ENCODE results near the gene BRINP2.

The BRINP2 gene

GRCh38 chr1:177171536-177172123 lies 872 bp downstream of the BRINP2 start:
- H3K4me1 ChIP-seq (ENCODE audit: control insufficient read depth, insufficient read depth, low read length), result peaks cover 6% of the 10 kb centered on the region
- no peak overlapping the region for H3K9ac ChIP-seq (ENCODE audit: low read depth, low read length)
- peak overlapping the region; percentile 66 for H3K4me3 ChIP-seq (ENCODE audit: low read depth, low read length)
- H3K9me3 ChIP-seq (ENCODE audit: control insufficient read depth, insufficient read depth, low read length), result no peaks in the 10 kb centered on the region
- H3K27ac ChIP-seq (ENCODE audit: low read depth, low read length), result no peak overlapping the region
- H3K36me3 ChIP-seq (ENCODE audit: control insufficient read depth, insufficient read depth, low read length), result no peaks in the 10 kb centered on the region
- peaks cover 90% of the 10 kb centered on the region for H3K27me3 ChIP-seq (ENCODE audit: control insufficient read depth, insufficient read depth, low read length)

DNA sequence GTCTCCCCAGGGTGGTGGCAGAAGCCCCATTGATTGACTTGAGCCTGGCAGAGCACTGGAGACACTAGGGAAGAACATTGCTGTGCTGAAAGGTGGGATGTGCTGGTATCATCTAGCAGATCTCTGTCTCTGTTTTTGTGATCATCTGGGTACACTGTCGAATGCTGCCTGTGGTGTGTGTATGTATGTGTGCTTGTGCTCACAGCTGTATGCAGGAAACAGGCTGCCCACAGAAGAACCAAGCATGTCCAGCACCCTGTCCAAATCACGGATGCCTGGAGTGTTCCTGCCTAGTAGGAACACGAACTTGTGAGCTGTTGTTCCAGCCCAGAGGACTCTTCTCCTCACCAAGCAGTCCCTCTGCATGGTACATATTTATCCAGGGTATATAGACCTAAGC lies 1.5 kb downstream of the BRINP2 start:
- Histone ChIP-seq H3K36me3 (ENCODE audit: control insufficient read depth, insufficient read depth, low read length) (no peaks in the 10 kb centered on the region), H3K9me3 (ENCODE audit: control insufficient read depth, insufficient read depth, low read length) (no peaks in the 10 kb centered on the region), H3K9ac (ENCODE audit: low read depth, low read length) (no peak overlapping the region), H3K4me3 (ENCODE audit: low read depth, low read length) (no peak overlapping the region), H3K27me3 (ENCODE audit: control insufficient read depth, insufficient read depth, low read length) (peaks cover 88% of the 10 kb centered on the region), H3K27ac (ENCODE audit: low read depth, low read length) (no peak overlapping the region), H3K4me1 (ENCODE audit: control insufficient read depth, insufficient read depth, low read length) (peaks cover 6% of the 10 kb centered on the region)

- Histone ChIP-seq H3K4me3 (ENCODE audit: low read depth, low read length) (no peak overlapping the region), H3K27ac (ENCODE audit: low read depth, low read length) (no peak overlapping the region), H3K4me1 (ENCODE audit: control insufficient read depth, insufficient read depth, low read length) (peaks cover 6% of the 10 kb centered on the region), H3K9me3 (ENCODE audit: control insufficient read depth, insufficient read depth, low read length) (no peaks in the 10 kb centered on the region), H3K9ac (ENCODE audit: low read depth, low read length) (no peak overlapping the region), H3K36me3 (ENCODE audit: control insufficient read depth, insufficient read depth, low read length) (no peaks in the 10 kb centered on the region), H3K27me3 (ENCODE audit: control insufficient read depth, insufficient read depth, low read length) (peaks cover 88% of the 10 kb centered on the region)
Measured at GRCh38 chr1:177172866-177173265, 2.1 kb downstream of the BRINP2 start.

DNA sequence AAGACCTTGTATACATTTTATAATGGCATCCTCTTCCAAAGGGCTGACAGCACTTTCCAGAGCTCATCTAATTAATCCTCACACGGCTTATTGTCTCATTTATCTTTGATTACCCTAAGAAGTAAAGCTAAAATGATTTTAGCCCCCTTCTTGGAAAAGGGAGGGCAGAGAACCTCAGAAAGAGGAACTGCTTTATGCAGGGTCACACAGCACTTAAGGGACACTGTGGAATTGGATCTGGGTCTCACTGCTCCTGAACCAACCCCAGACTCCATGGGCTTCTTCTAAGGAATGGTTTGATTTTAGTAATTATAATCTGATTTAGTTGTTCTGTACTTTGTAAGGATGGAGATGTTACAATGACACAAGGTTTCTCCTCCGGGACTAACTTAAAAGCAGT lies 3.2 kb downstream of the BRINP2 start:
- H3K4me3 ChIP-seq (ENCODE audit: low read depth, low read length), result no peak overlapping the region
- H3K27ac ChIP-seq (ENCODE audit: low read depth, low read length), result no peak overlapping the region
- H3K4me1 ChIP-seq (ENCODE audit: control insufficient read depth, insufficient read depth, low read length), result peaks cover 6% of the 10 kb centered on the region
- H3K9me3 ChIP-seq (ENCODE audit: control insufficient read depth, insufficient read depth, low read length), result no peaks in the 10 kb centered on the region
- no peaks in the 10 kb centered on the region for H3K36me3 ChIP-seq (ENCODE audit: control insufficient read depth, insufficient read depth, low read length)
- H3K27me3 ChIP-seq (ENCODE audit: control insufficient read depth, insufficient read depth, low read length), result peaks cover 88% of the 10 kb centered on the region
- no peak overlapping the region for H3K9ac ChIP-seq (ENCODE audit: low read depth, low read length)

GRCh38 chr1:177174921-177175634 lies 4.3 kb downstream of the BRINP2 start:
- Histone ChIP-seq H3K4me3 (ENCODE audit: low read depth, low read length) (no peak overlapping the region), H3K4me1 (ENCODE audit: control insufficient read depth, insufficient read depth, low read length) (peaks cover 4% of the 10 kb centered on the region), H3K9ac (ENCODE audit: low read depth, low read length) (no peak overlapping the region), H3K9me3 (ENCODE audit: control insufficient read depth, insufficient read depth, low read length) (no peaks in the 10 kb centered on the region), H3K36me3 (ENCODE audit: control insufficient read depth, insufficient read depth, low read length) (no peaks in the 10 kb centered on the region), H3K27me3 (ENCODE audit: control insufficient read depth, insufficient read depth, low read length) (peaks cover 88% of the 10 kb centered on the region), H3K27ac (ENCODE audit: low read depth, low read length) (no peak overlapping the region)

DNA sequence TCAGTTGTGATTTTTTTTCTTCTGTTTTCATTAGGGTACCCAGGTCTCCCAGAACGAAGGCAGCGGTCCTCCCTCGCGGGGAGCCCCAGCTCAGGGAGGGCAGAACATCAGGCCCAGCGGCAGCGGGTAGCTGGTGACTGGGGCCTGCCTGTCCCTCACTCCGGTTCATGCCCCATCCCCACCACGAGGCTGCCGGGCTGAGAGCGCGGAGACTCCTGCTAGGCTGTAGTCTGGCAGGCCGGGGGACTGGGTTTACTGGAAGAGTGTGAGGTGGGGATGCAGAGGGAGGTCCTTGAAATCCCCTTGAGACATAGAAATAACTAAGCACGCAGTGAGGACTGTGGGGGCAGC lies 10.5 kb downstream of the BRINP2 start:
- no peaks in the 10 kb centered on the region for H3K36me3 ChIP-seq (ENCODE audit: control insufficient read depth, insufficient read depth, low read length)
- peaks cover 47% of the 10 kb centered on the region for H3K27me3 ChIP-seq (ENCODE audit: control insufficient read depth, insufficient read depth, low read length)
- no peaks in the 10 kb centered on the region for H3K9me3 ChIP-seq (ENCODE audit: control insufficient read depth, insufficient read depth, low read length)
- no peak overlapping the region for H3K27ac ChIP-seq (ENCODE audit: low read depth, low read length)
- H3K9ac ChIP-seq (ENCODE audit: low read depth, low read length), result no peak overlapping the region
- H3K4me3 ChIP-seq (ENCODE audit: low read depth, low read length), result peak overlapping the region; percentile 62
- H3K4me1 ChIP-seq (ENCODE audit: control insufficient read depth, insufficient read depth, low read length), result 0 out of 2 replicates have a peak, but pooled peaks cover 5% of the 10 kb centered on the region

DNA sequence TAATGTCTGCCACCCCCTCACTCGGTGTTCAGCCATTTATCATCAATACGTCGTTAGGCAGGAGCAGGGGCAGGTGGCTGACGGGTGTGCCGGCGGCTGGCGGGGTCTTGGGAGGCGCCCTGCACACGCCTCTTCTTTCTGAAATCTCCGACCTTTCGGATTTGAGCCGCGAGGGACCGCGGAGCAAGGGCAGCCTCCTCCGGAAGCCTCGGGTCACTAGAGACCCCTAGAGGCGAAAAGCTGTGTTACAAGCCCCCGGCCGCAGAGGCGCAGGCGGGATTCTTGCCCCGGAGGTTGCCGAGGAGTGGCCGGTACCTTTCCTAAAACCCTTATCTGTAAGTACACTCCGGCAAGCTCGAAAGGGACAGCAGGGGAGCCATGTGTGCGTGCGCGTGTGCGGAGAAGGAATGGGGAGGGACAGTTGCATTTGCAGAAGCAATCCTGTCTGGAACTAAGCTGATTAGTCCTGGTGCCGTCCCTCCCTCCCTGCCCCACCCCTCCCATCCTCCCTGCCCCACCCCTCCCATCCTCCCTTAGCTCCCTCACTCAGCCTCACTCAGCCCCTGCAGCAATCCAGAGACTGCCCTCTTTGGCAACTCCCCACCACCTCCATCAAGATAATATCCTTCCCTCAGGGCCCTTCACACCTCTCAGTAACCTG lies 11.0 kb downstream of the BRINP2 start:
- Histone ChIP-seq H3K9ac (ENCODE audit: low read depth, low read length) (no peak overlapping the region), H3K36me3 (ENCODE audit: control insufficient read depth, insufficient read depth, low read length) (no peaks in the 10 kb centered on the region), H3K4me1 (ENCODE audit: control insufficient read depth, insufficient read depth, low read length) (0 out of 2 replicates have a peak, but pooled peaks cover 5% of the 10 kb centered on the region), H3K27ac (ENCODE audit: low read depth, low read length) (no peak overlapping the region), H3K4me3 (ENCODE audit: low read depth, low read length) (peak overlapping the region; percentile 62), H3K9me3 (ENCODE audit: control insufficient read depth, insufficient read depth, low read length) (no peaks in the 10 kb centered on the region), H3K27me3 (ENCODE audit: control insufficient read depth, insufficient read depth, low read length) (peaks cover 47% of the 10 kb centered on the region)

DNA sequence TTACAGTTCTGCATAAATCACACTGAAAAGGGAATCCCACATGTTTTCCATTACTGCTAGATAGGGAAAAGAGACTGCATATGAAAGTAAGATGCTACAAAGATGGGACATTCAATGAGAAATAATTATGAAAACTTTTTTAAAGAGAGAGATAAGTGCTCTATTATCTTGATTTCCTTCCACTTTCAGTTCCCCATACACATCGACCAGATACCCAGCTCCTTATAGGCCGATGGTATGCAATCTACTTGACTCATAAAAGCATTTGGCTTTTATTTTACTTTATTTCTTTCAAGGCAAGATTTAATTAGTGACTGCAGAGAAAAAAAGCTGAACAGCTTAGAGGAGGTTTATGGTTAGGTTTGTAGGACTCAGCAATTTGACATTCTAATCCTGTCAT lies 13.1 kb downstream of the BRINP2 start:
- H3K9me3 ChIP-seq (ENCODE audit: control insufficient read depth, insufficient read depth, low read length), result no peaks in the 10 kb centered on the region
- no peaks in the 10 kb centered on the region for H3K36me3 ChIP-seq (ENCODE audit: control insufficient read depth, insufficient read depth, low read length)
- peaks cover 28% of the 10 kb centered on the region for H3K27me3 ChIP-seq (ENCODE audit: control insufficient read depth, insufficient read depth, low read length)
- H3K4me3 ChIP-seq (ENCODE audit: low read depth, low read length), result no peak overlapping the region
- H3K9ac ChIP-seq (ENCODE audit: low read depth, low read length), result no peak overlapping the region
- H3K27ac ChIP-seq (ENCODE audit: low read depth, low read length), result no peak overlapping the region
- 0 out of 2 replicates have a peak, but pooled peaks cover 5% of the 10 kb centered on the region for H3K4me1 ChIP-seq (ENCODE audit: control insufficient read depth, insufficient read depth, low read length)

GRCh38 chr1:177185209-177185608 lies 14.5 kb downstream of the BRINP2 start:
- Histone ChIP-seq H3K9me3 (ENCODE audit: control insufficient read depth, insufficient read depth, low read length) (no peaks in the 10 kb centered on the region), H3K9ac (ENCODE audit: low read depth, low read length) (no peak overlapping the region), H3K4me3 (ENCODE audit: low read depth, low read length) (no peak overlapping the region), H3K27ac (ENCODE audit: low read depth, low read length) (no peak overlapping the region), H3K4me1 (ENCODE audit: control insufficient read depth, insufficient read depth, low read length) (0 out of 2 replicates have a peak, but pooled peaks cover 5% of the 10 kb centered on the region), H3K36me3 (ENCODE audit: control insufficient read depth, insufficient read depth, low read length) (no peaks in the 10 kb centered on the region), H3K27me3 (ENCODE audit: control insufficient read depth, insufficient read depth, low read length) (peaks cover 14% of the 10 kb centered on the region)

DNA sequence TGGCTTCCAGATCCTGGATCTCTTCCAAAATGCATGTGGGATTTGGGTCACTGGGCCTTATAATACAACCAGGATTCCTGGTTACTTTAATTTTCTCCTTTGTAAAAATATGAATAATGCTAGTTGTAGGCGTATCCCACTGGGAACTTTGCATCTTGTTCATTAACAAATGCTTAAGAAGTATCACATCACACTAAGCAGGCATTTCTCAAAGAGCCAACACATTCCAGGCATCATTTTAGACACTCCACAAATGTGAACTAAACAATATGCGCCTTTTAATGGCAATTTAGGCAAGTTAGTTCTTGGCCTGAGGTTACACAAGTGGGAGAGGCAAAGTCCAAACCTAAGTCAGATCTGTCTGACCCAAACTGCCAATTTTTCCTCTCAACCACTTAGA lies 15.9 kb downstream of the BRINP2 start:
- Histone ChIP-seq H3K9ac (ENCODE audit: low read depth, low read length) (no peak overlapping the region), H3K27me3 (ENCODE audit: control insufficient read depth, insufficient read depth, low read length) (no peaks in the 10 kb centered on the region), H3K4me1 (ENCODE audit: control insufficient read depth, insufficient read depth, low read length) (0 out of 2 replicates have a peak, but pooled peaks cover 5% of the 10 kb centered on the region), H3K27ac (ENCODE audit: low read depth, low read length) (no peak overlapping the region), H3K9me3 (ENCODE audit: control insufficient read depth, insufficient read depth, low read length) (no peaks in the 10 kb centered on the region), H3K36me3 (ENCODE audit: control insufficient read depth, insufficient read depth, low read length) (no peaks in the 10 kb centered on the region), H3K4me3 (ENCODE audit: low read depth, low read length) (no peak overlapping the region)

DNA sequence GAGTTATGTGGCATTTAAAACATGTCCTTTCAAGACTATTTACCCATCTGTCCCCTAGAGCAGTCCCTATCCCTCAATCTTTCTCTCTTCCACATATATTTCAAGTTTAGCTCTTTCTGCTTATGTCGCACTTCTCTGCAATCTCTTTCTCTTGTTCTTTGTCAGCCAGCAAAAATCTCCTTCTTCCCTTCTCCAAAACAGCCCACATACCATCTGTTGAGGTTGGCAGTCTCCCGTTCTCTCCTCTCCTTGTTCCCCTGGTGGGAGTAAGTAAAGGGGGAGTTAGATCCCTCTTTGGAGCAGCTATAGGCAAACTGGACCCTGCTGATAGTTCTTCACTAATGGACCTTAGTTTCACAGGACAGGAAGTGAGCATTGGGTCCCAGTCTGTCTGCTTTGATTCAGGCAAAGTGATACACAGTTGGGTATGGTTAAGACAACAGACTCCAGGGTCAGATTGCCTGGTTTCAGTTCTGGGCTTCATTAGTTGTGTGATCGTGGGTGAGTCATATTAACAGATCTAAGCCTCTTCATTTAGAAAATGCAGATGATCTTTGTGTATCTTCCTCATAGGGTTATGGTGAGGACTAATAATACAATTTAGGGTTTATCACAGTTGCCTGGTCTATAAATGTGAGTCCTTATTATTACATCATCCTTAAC lies 19.7 kb downstream of the BRINP2 start:
- Histone ChIP-seq H3K27ac (ENCODE audit: low read depth, low read length) (no peak overlapping the region), H3K27me3 (ENCODE audit: control insufficient read depth, insufficient read depth, low read length) (no peaks in the 10 kb centered on the region), H3K9me3 (ENCODE audit: control insufficient read depth, insufficient read depth, low read length) (no peaks in the 10 kb centered on the region)

More for the DNA sequence above, 19.7 kb downstream of the BRINP2 start:
- no peaks in the 10 kb centered on the region for H3K36me3 ChIP-seq (ENCODE audit: control insufficient read depth, insufficient read depth, low read length)
- no peak overlapping the region for H3K9ac ChIP-seq (ENCODE audit: low read depth, low read length)
- H3K4me1 ChIP-seq (ENCODE audit: control insufficient read depth, insufficient read depth, low read length), result no peaks in the 10 kb centered on the region
- H3K4me3 ChIP-seq (ENCODE audit: low read depth, low read length), result no peak overlapping the region

Measured in HUES48 (cell line).